MCF 10A (cell line): ENCODE data around the gene CARHSP1. TPM values are rescaled to one million over a fixed set of nuclear protein-coding genes. Genes with fewer than 3 reads are reported as not detected.
A peak's percentile ranks its signal among the peaks of the same experiment; 100 is the strongest.

Experiments
- BruUV-seq: library from RNA; stranded (reverse); fragments of 400-500 nt; replicated peaks from 2 replicates; lab custom pipeline; 2021; lab: Mats Ljungman, UMichigan
- CTCF ChIA-PET: fragments of 300-600 bp; sonication (Branson Sonifier 250); formaldehyde crosslinking; extraction: SDS; loops from one replicate; lab custom pipeline; 2021; ENCODE audit warnings: antibody characterized with exemption, inconsistent platforms; lab: Yijun Ruan, JAX
- POLR2A ChIA-PET: fragments of 300-600, 350-650 bp; sonication (Branson Sonifier 250); formaldehyde crosslinking; extraction: SDS; loops from one replicate; lab custom pipeline; 2020; ENCODE audit warnings: antibody characterized with exemption, inconsistent platforms; lab: Yijun Ruan, JAX
- DNase-seq: peaks from one replicate; pipeline ENCODE4 v3.0.0-alpha.2; 2018; ENCODE audit not compliant: unreplicated experiment
- H3K27ac Mint-ChIP-seq: one replicate; pipeline ENCODE4 v1.8.0; 2022; ENCODE audit warnings: mild to moderate bottlenecking, low read depth, mixed read lengths; ENCODE audit not compliant: unreplicated experiment
- H3K27me3 Mint-ChIP-seq: one replicate; pipeline ENCODE4 v1.8.0; 2022; ENCODE audit warnings: mixed read lengths; ENCODE audit not compliant: insufficient read depth, unreplicated experiment
- H3K36me3 Mint-ChIP-seq: one replicate; pipeline ENCODE4 v1.8.0; 2022; ENCODE audit warnings: mild to moderate bottlenecking, moderate library complexity, mixed read lengths; ENCODE audit not compliant: insufficient read depth, unreplicated experiment
- H3K4me1 Mint-ChIP-seq: one replicate; pipeline ENCODE4 v1.8.0; 2022; ENCODE audit warnings: mixed read lengths; ENCODE audit not compliant: insufficient read depth, unreplicated experiment
- H3K4me3 Mint-ChIP-seq: one replicate; pipeline ENCODE4 v1.8.0; 2022; ENCODE audit warnings: mild to moderate bottlenecking, moderate library complexity, mixed read lengths; ENCODE audit not compliant: unreplicated experiment
- H3K9me3 Mint-ChIP-seq: one replicate; pipeline ENCODE4 v1.8.0; 2022; ENCODE audit warnings: mixed read lengths; ENCODE audit not compliant: unreplicated experiment
- intact Hi-C: fragments of 100-400 bp; cut with micrococcal nuclease; formaldehyde crosslinking; loops from 2 replicates; pipeline ENCODE4 v1.14.1; 2022
- total RNA-seq: library from RNA; stranded (reverse); gene quantifications from 2 replicates; pipeline ENCODE4 v1.2.3, GENCODE V29; 2022
- TF ChIP-seq, protein P1 (sequence below): fragments of 200-600 bp; IDR thresholded peaks from one replicate; pipeline ENCODE4 v1.8.0; 2022; ENCODE audit warnings: antibody characterized with exemption, mild to moderate bottlenecking; ENCODE audit not compliant: unreplicated experiment

Gene CARHSP1
- total RNA-seq, 1 experiment from 2014 or later, result 27.8 TPM

DNA sequence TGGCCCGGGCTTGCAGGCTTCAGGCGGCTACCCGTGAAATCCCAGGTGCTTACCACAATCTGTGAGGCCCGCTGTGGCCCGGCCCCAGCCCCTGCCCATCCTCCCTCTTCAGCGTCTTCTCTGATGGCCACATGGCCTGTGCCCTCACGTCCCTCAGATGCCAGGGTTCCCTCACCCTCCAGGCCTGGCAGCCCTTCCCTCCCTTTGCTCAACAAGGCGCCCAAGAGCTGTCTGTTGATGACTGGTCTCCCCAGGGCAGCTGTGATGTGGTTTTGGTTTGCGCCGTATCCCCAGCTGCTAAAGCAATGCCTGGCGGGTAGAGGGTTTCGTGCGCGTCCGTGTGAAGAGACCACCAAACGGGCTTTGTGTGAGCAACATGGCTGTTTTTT, 36.1 kb downstream of the CARHSP1 start:
- POLR2A ChIA-PET, result no interaction called here
- BruUV-seq, result no TSS peak
- Mint-ChIP-seq H3K36me3 (peaks cover 41% of the 10 kb centered on the region), H3K4me1 (peaks cover 15% of the 10 kb centered on the region), H3K27me3 (no peaks in the 10 kb centered on the region), H3K9me3 (no peaks in the 10 kb centered on the region), H3K4me3 (no peak overlapping the region), H3K27ac (no peak overlapping the region)
- TF ChIP-seq, protein P1, sequence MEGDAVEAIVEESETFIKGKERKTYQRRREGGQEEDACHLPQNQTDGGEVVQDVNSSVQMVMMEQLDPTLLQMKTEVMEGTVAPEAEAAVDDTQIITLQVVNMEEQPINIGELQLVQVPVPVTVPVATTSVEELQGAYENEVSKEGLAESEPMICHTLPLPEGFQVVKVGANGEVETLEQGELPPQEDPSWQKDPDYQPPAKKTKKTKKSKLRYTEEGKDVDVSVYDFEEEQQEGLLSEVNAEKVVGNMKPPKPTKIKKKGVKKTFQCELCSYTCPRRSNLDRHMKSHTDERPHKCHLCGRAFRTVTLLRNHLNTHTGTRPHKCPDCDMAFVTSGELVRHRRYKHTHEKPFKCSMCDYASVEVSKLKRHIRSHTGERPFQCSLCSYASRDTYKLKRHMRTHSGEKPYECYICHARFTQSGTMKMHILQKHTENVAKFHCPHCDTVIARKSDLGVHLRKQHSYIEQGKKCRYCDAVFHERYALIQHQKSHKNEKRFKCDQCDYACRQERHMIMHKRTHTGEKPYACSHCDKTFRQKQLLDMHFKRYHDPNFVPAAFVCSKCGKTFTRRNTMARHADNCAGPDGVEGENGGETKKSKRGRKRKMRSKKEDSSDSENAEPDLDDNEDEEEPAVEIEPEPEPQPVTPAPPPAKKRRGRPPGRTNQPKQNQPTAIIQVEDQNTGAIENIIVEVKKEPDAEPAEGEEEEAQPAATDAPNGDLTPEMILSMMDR, result no peak
- DNase-seq, result no peak
- CTCF ChIA-PET, result interaction anchor here (0.9 kb wide), 1 partner anchor 14 kb away, joined by 4 read pairs; no protein-coding TSS in a partner anchor
- intact Hi-C loops, result no loop called here

DNA sequence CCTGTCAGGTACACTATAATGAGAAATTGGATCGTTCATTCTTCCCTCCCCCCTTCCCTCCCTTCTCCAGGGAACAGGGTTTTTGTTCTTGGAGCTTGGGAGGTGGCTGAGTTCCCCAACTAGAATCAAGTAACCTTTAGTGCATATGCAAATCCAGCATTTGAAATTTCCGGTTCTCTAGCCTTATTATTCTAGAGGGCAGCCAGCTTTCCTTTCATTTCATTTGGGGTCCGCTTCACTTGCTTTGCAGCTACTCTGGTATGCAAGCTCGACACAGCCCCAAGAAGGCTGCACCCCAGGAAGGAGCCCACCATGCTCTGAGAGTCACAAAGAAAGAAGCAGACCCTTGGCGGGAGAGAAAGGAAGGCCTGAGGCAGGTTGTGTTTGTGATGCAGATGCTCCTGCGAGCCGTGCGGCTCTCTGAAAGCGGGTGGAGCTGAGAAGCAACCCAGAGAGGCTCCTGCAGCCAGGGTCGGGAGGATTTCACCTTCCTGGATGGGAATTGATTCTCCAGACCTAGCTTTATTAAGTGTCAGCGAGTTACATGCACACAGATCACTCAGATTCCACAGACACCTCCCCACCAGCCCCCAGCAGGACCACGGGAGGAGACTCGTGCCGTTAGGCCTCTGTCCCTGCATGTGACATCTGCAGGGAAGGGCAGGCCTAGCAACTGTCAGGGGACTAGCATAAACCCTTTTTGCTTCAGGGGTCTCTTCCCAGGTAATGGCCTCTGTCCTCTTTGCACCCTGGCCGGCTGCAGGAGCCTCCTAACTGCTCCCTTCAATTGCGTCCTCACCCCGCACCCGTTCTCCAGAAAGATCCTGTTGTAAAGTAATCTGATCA, 36.7 kb downstream of the CARHSP1 start:
- intact Hi-C loops, result no loop called here
- no peak for DNase-seq
- Mint-ChIP-seq H3K27me3 (no peaks in the 10 kb centered on the region), H3K4me1 (peaks cover 15% of the 10 kb centered on the region), H3K4me3 (no peak overlapping the region), H3K36me3 (peaks cover 44% of the 10 kb centered on the region), H3K27ac (no peak overlapping the region), H3K9me3 (no peaks in the 10 kb centered on the region)
- ChIA-PET CTCF (interaction anchor here (0.7 to 1.1 kb wide), 3 partner anchors 13 to 164 kb away, joined by 3 to 4 read pairs (median 4); no protein-coding TSS in a partner anchor), POLR2A (no interaction called here)
- TF ChIP-seq, protein P1, result no peak
- BruUV-seq, result no TSS peak

DNA sequence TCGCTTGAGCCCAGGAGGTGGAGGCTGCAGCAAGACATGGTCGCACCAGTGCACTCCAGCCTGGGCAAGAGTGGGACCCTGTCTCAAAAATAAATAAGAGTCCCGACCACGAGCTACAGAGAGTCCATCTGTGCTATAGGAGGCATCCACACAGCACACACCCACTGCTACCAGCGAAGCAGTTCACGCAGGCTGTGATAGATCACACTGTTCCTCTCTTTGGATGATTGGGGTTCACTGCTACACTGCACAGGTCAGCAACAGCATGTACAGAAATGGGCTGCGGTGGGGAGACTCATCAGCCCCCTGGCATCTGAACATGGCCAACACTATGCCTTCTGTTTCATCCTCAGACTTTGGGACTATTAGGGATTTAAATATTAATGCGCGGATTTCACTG, 37.4 kb downstream of the CARHSP1 start:
- no peak for DNase-seq
- no peak overlapping the region for H3K27ac Mint-ChIP-seq
- H3K27me3 Mint-ChIP-seq, result no peaks in the 10 kb centered on the region
- H3K36me3 Mint-ChIP-seq, result peaks cover 49% of the 10 kb centered on the region
- no TSS peak for BruUV-seq
- TF ChIP-seq, protein P1, result no peak
- peaks cover 15% of the 10 kb centered on the region for H3K4me1 Mint-ChIP-seq
- ChIA-PET POLR2A (no interaction called here), CTCF (interaction anchor here (1.1 kb wide), 1 partner anchor 163 kb away, joined by 4 read pairs; no protein-coding TSS in a partner anchor)
- no peak overlapping the region for H3K4me3 Mint-ChIP-seq
- intact Hi-C loops, result no loop called here
- H3K9me3 Mint-ChIP-seq, result no peaks in the 10 kb centered on the region

DNA sequence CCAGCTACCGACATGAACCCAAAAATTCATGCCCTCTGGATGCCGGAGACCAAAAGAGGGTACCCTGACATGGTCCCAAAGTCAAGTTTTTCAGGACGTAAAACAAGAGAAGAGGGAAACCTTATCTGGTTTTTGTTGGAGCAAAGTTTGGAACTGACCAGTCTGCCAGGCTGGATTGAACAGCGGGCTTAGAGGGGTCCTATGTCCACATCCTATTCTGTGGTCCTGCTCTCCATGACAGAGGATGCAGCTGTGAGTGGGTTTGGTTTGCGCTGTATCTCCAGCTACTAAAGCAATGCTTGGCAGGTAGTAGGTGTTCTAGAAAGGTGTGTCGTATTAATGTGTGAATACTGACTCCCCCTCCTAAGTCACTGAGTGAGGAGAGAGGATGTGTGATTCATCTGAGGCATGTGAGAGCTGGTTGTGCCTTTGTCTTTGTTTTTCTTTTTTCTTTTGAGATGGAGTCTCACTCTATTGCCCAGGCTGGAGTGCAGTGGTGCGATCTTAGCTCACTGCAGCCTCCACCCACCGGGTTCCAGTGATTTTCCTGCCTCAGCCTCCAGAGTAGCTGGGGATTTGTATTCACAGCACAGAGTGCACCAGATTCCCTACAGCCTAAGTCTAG, 40.2 kb downstream of the CARHSP1 start:
- no peaks in the 10 kb centered on the region for H3K9me3 Mint-ChIP-seq

More for the DNA sequence above, 40.2 kb downstream of the CARHSP1 start:
- ChIA-PET POLR2A (interaction anchor here (0.6 to 0.9 kb wide), 2 partner anchors 39 to 40 kb away, joined by 3 read pairs; partner anchors contain the start of gene CARHSP1), CTCF (interaction anchor here (0.6 to 1.2 kb wide), 3 partner anchors 37 to 312 kb away, joined by 3 to 5 read pairs (median 4); no protein-coding TSS in a partner anchor)
- Mint-ChIP-seq H3K27ac (peak overlapping the region; percentile 51), H3K27me3 (no peaks in the 10 kb centered on the region), H3K36me3 (peaks cover 67% of the 10 kb centered on the region), H3K4me3 (no peak overlapping the region), H3K4me1 (peaks cover 10% of the 10 kb centered on the region)
- peak; percentile 67 for DNase-seq
- intact Hi-C loops, result no loop called here
- no TSS peak for BruUV-seq
- TF ChIP-seq, protein P1, result no peak
